H1 (cell line): Measurements from ENCODE around the gene OTUB1. TPM values are rescaled to one million over a fixed set of nuclear protein-coding genes. Genes with fewer than 3 reads are reported as not detected.
A peak's percentile ranks its signal among the peaks of the same experiment; 100 is the strongest.

Source experiments
- CTCF ChIA-PET: fragments of 300-600 bp; sonication (Branson Sonifier 250); formaldehyde crosslinking; loops from one replicate; lab custom pipeline; 2021; ENCODE audit not compliant: partially characterized antibody; lab: Charles Lee
- POLR2A ChIA-PET: fragments of 300-600 bp; sonication (Branson Sonifier 250); formaldehyde crosslinking; loops from one replicate; lab custom pipeline; 2021; ENCODE audit warnings: inconsistent platforms; ENCODE audit not compliant: partially characterized antibody; lab: Charles Lee
- DNase-seq, 2 experiments: peaks; one replicate each; pipeline versions ENCODE4 v3.0.0 to v3.0.0-alpha.2; 2010 to 2022; ENCODE audit warnings: low spot score in 2 of 2, low read depth in 1 of 2, mixed read lengths in 1 of 2
- FAIRE-seq: peaks from 2 replicates; lab custom pipeline; 2011; peaks lifted over from hg19 to GRCh38; lab: Jason Lieb, UNC
- H2AFZ ChIP-seq: 2 replicates; pipeline ENCODE4 v1.8.1; 2012; ENCODE audit warnings: low read length, inconsistent platforms
- H2AK5ac ChIP-seq: 2 replicates; pipeline ENCODE4 v1.6.1; 2013; ENCODE audit warnings: low read depth, low read length
- H2BK120ac ChIP-seq: replicated peaks from 2 replicates; pipeline ENCODE3; 2013; ENCODE audit warnings: low read depth, low read length, inconsistent platforms
- H2BK12ac ChIP-seq: 2 replicates; pipeline ENCODE4 v1.6.1; 2013; ENCODE audit warnings: low read depth, low read length
- H2BK15ac ChIP-seq: 2 replicates; pipeline ENCODE4 v1.6.1; 2013; ENCODE audit warnings: low read length
- H2BK20ac ChIP-seq: 2 replicates; pipeline ENCODE4 v1.6.1; 2013; ENCODE audit warnings: low read length
- H2BK5ac ChIP-seq: 2 replicates; pipeline ENCODE4 v1.6.1; 2013; ENCODE audit warnings: low read depth, low read length
- H3K14ac ChIP-seq: 2 replicates; pipeline ENCODE4 v1.6.1; 2013; ENCODE audit warnings: inconsistent platforms; ENCODE audit not compliant: insufficient read length
- H3K18ac ChIP-seq: 2 replicates; pipeline ENCODE4 v1.6.1; 2013; ENCODE audit warnings: low read length; ENCODE audit errors: extremely low read depth
- H3K23ac ChIP-seq: 2 replicates; pipeline ENCODE4 v1.6.1; 2013; ENCODE audit warnings: inconsistent platforms; ENCODE audit not compliant: insufficient read length
- H3K23me2 ChIP-seq: 2 replicates; pipeline ENCODE4 v1.6.1; 2013; ENCODE audit warnings: low read depth, low read length
- H3K27ac ChIP-seq: 2 replicates; pipeline ENCODE4 v1.6.1; 2011; ENCODE audit warnings: low read depth, low read length, inconsistent platforms
- H3K27me3 ChIP-seq, 4 experiments: replicated peaks in 1 of 4; 1 replicate in 1 of 4; 2 replicates in 3 of 4; pipeline versions ENCODE4 v1.6.1 to v1.8.1; 2011 to 2013; ENCODE audit warnings: low read length in 3 of 4, mild to moderate bottlenecking in 3 of 4, inconsistent platforms in 2 of 4, mixed read lengths in 2 of 4, moderate library complexity in 1 of 4; ENCODE audit not compliant: control insufficient read depth in 3 of 4, insufficient read depth in 3 of 4; ENCODE audit errors: extremely low read depth in 1 of 4
- H3K36me3 ChIP-seq, 4 experiments: 2 replicates each; pipeline versions ENCODE4 v1.6.1 to v1.8.1; 2011 to 2013; ENCODE audit warnings: mild to moderate bottlenecking in 4 of 4, low read length in 3 of 4, moderate library complexity in 2 of 4, control low read depth in 1 of 4, inconsistent platforms in 1 of 4; ENCODE audit not compliant: insufficient read depth in 4 of 4, control insufficient read depth in 2 of 4
- H3K4ac ChIP-seq: replicated peaks from 2 replicates; pipeline ENCODE3; 2013; ENCODE audit warnings: low read length, low read depth, mixed read lengths, inconsistent platforms; ENCODE audit not compliant: insufficient read length
- H3K4me1 ChIP-seq, 4 experiments: replicated peaks in 1 of 4; 1 replicate in 1 of 4; 2 replicates in 3 of 4; pipeline versions ENCODE4 v1.6.1 to v1.8.1; 2011 to 2013; ENCODE audit warnings: low read length in 3 of 4, inconsistent platforms in 2 of 4, mixed read lengths in 1 of 4; ENCODE audit not compliant: insufficient read depth in 4 of 4, control insufficient read depth in 3 of 4
- H3K4me2 ChIP-seq, 2 experiments: 2 replicates each; pipeline versions ENCODE4 v1.6.1 to v1.8.1; 2011 to 2013; ENCODE audit warnings: low read depth in 2 of 2, low read length in 2 of 2, control low read depth in 1 of 2, inconsistent platforms in 1 of 2, mild to moderate bottlenecking in 1 of 2; ENCODE audit not compliant: insufficient read depth in 1 of 2
- H3K4me3 ChIP-seq, 4 experiments: fragments of 200-600, 300-600 bp in 1 of 4; sonication (generic), shearing (Covaris generic), sonication (Bioruptor Twin) in 1 of 4; 2 replicates each; pipeline versions ENCODE4 v1.5.1 to v1.8.1; 2011 to 2016; ENCODE audit warnings: low read length in 4 of 4, low read depth in 3 of 4, control low read depth in 2 of 4, inconsistent platforms in 2 of 4, mild to moderate bottlenecking in 2 of 4, mixed read lengths in 1 of 4, moderate library complexity in 1 of 4; ENCODE audit not compliant: insufficient read depth in 2 of 4; ENCODE audit errors: extremely low read depth in 1 of 4
- H3K56ac ChIP-seq: replicated peaks from 2 replicates; pipeline ENCODE3; 2013; ENCODE audit warnings: low read depth, mild to moderate bottlenecking, mixed read lengths, low read length, inconsistent platforms; ENCODE audit not compliant: insufficient read length
- H3K79me1 ChIP-seq: 2 replicates; pipeline ENCODE4 v1.6.1; 2013; ENCODE audit warnings: low read depth, low read length, control low read depth
- H3K79me2 ChIP-seq, 2 experiments: 2 replicates each; pipeline versions ENCODE4 v1.6.1 to v1.8.1; 2012 to 2013; ENCODE audit warnings: low read length in 2 of 2, mild to moderate bottlenecking in 2 of 2, inconsistent platforms in 1 of 2; ENCODE audit not compliant: insufficient read depth in 2 of 2, control insufficient read depth in 1 of 2
- H3K9ac ChIP-seq, 4 experiments: replicated peaks in 1 of 4; 1 replicate in 1 of 4; 2 replicates in 3 of 4; pipeline versions ENCODE4 v1.6.1 to v1.8.1; 2011 to 2013; ENCODE audit warnings: low read depth in 3 of 4, low read length in 3 of 4, control low read depth in 2 of 4, mild to moderate bottlenecking in 2 of 4, moderate library complexity in 2 of 4, inconsistent platforms in 1 of 4; ENCODE audit errors: extremely low read depth in 1 of 4
- H3K9me3 ChIP-seq, 2 experiments: 2 replicates each; pipeline versions ENCODE4 v1.6.1 to v1.8.1; 2012 to 2013; ENCODE audit warnings: mild to moderate bottlenecking in 2 of 2, moderate library complexity in 2 of 2, control low read depth in 1 of 2, inconsistent platforms in 1 of 2, low read depth in 1 of 2, low read length in 1 of 2, mixed read lengths in 1 of 2; ENCODE audit not compliant: insufficient read depth in 2 of 2
- H4K20me1 ChIP-seq, 2 experiments: replicated peaks in 1 of 2; 2 replicates each; pipeline versions ENCODE3 to v1.8.1; 2011 to 2013; ENCODE audit warnings: inconsistent platforms in 2 of 2, low read length in 2 of 2, mild to moderate bottlenecking in 1 of 2; ENCODE audit not compliant: insufficient read depth in 2 of 2, control insufficient read depth in 1 of 2
- H4K5ac ChIP-seq: 2 replicates; pipeline ENCODE4 v1.6.1; 2013; ENCODE audit warnings: low read length, low read depth, mixed read lengths, inconsistent platforms; ENCODE audit not compliant: insufficient read length
- H4K8ac ChIP-seq: 2 replicates; pipeline ENCODE4 v1.8.0; 2013; ENCODE audit warnings: mild to moderate bottlenecking, moderate library complexity, low read length, inconsistent platforms; ENCODE audit not compliant: insufficient read depth; ENCODE audit errors: extremely low read depth
- H4K91ac ChIP-seq: replicated peaks from 2 replicates; pipeline ENCODE3; 2013; ENCODE audit warnings: low read length, mixed read lengths, inconsistent platforms; ENCODE audit not compliant: insufficient read length
- EZH2 ChIP-seq: fragments of 200-600 bp; sonication (generic); IDR thresholded peaks from 2 replicates; pipeline ENCODE4 v1.7.1; 2012; ENCODE audit warnings: low read depth, mild to moderate bottlenecking, moderate library complexity, low read length, inconsistent platforms; ENCODE audit not compliant: severe bottlenecking
- TAF1 ChIP-seq: IDR thresholded peaks from 2 replicates; pipeline ENCODE4 v1.6.1; 2011; ENCODE audit warnings: mild to moderate bottlenecking, low read depth, low read length
- WGBS, 2 experiments: shearing (Covaris generic) in 1 of 2; methylation state at CpG; one replicate each; pipeline versions ENCODE4 v1.1.6 to v1.1.7; 2013 to 2015; ENCODE audit warnings: low lambda C conversion rate in 2 of 2, mixed read lengths in 2 of 2, inconsistent platforms in 1 of 2, low coverage in 1 of 2, missing lambda C conversion rate in 1 of 2; ENCODE audit not compliant: insufficient replicate concordance in 2 of 2, insufficient coverage in 1 of 2, insufficient read length in 1 of 2; ENCODE audit errors: extremely low coverage in 1 of 2, missing lambda C conversion rate in 1 of 2; 5-methylcytosine and 5-hydroxymethylcytosine counted together
- polyA plus RNA-seq, 7 experiments: library from polyadenylated mRNA; depleted of rRNA in 3 of 7; stranded (reverse) in 5 of 7; unstranded in 2 of 7; fragments of >200 nt in 5 of 7; fragments of 200-250 nt in 2 of 7; gene quantifications; 1 replicate in 5 of 7; 2 replicates in 1 of 7; 4 replicates in 1 of 7; pipeline versions ENCODE4 v1.2.1 to v1.2.3, GENCODE V29; 2011 to 2013; ENCODE audit warnings: missing spikeins in 2 of 7, mixed read lengths in 2 of 7
- total RNA-seq: library from RNA; stranded (reverse); fragmentation: NEBNext Ultra II Directional; extraction: Animal tissue kit (Norgen Biotek cat#: 25700); gene quantifications from 2 replicates; pipeline ENCODE4 v1.2.1, GENCODE V29; 2021

The OTUB1 gene
- total and polyA plus RNA-seq, 2 of the 8 experiments (the other 6 are each of a cell fraction or from before 2014, with no cell fraction given): 110 to 274 TPM

- FAIRE-seq (no peak), DNase-seq (no peak)
- CTCF ChIA-PET: no interaction called here
- peak overlapping the region; percentile 49 for H3K56ac ChIP-seq
- H3K18ac ChIP-seq: peak overlapping the region; percentile 72
- H3K27ac ChIP-seq: no peak overlapping the region
- no peaks in the 10 kb centered on the region for H3K27me3 ChIP-seq
- no peak overlapping the region for H3K4ac ChIP-seq
- no peak overlapping the region for H2BK15ac ChIP-seq
- H3K4me3 ChIP-seq: peak overlapping the region; percentile 63 to 86 (median 70); a peak in 7 of 8 replicates
- H3K4me1 ChIP-seq: peaks cover 0 to 16% (median 9%) of the 10 kb centered on the region in 4 experiments; a peak in 6 of 7 replicates
- peaks cover 5 to 34% of the 10 kb centered on the region in 2 experiments for H3K79me2 ChIP-seq
- no peak overlapping the region for H3K14ac ChIP-seq
- peaks cover 5 to 18% (median 9%) of the 10 kb centered on the region in 4 experiments; a peak in 6 of 8 replicates for H3K36me3 ChIP-seq
- no peak overlapping the region for H4K8ac ChIP-seq
- no peak overlapping the region for H2BK12ac ChIP-seq
- H4K5ac ChIP-seq: peak overlapping the region; percentile 33
- H3K4me2 ChIP-seq: peak overlapping the region; percentile 72 to 82
- no peak overlapping the region for H4K91ac ChIP-seq
- WGBS, 2 experiments: 18% methylated on average over 18 of the region's 18 CpGs; no CpG with 5 or more reads in 1 of the 2 experiments
- H3K23ac ChIP-seq: no peak overlapping the region
- H3K23me2 ChIP-seq: peaks cover 10% of the 10 kb centered on the region; the same call in 1 of the 2 replicates
- TF ChIP-seq TAF1: no peak
- TF ChIP-seq EZH2: peak; percentile 31
- no peak overlapping the region for H2BK20ac ChIP-seq
- peaks cover 26% of the 10 kb centered on the region for H3K79me1 ChIP-seq
- peaks cover 3 to 18% of the 10 kb centered on the region in 2 experiments for H4K20me1 ChIP-seq
- peak overlapping the region; percentile 99 for H2BK5ac ChIP-seq
- H2AFZ ChIP-seq: 0 out of 2 replicates have a peak overlapping the region, but pooled peaks have one; percentile 7
- H3K9ac ChIP-seq: peak overlapping the region in 3 of 4 experiments; percentile 12 to 97 (median 95); a peak in 4 of 7 replicates
- 0 out of 2 replicates have a peak overlapping the region, but pooled peaks have one; percentile 39 for H2AK5ac ChIP-seq
- peak overlapping the region; percentile 24 for H2BK120ac ChIP-seq
- POLR2A ChIA-PET: interaction anchor here (0.6 to 3.0 kb wide), 12 partner anchors 9 to 222 kb away, joined by 3 to 24 read pairs (median 3); partner anchors contain the start of genes COX8A and MARK2
- H3K9me3 ChIP-seq: no peaks in the 10 kb centered on the region
Measured at GRCh38 chr11:63985812-63986155, 454 bp upstream of the OTUB1 start.
